Limb (tissue), 2 donors: ENCODE data around the gene LMO1.

ENCODE experiments used
- DNase-seq, 2 donors: peaks; one replicate each; pipeline ENCODE4 v3.0.0-alpha.2; 2016; ENCODE audit errors: extremely low spot score in 2 of 2

Gene LMO1

GRCh38 chr11:8265681-8266241, 2.1 kb upstream of the LMO1 start:
- peak in 1 of 2 donors; percentile 26 for DNase-seq

DNA sequence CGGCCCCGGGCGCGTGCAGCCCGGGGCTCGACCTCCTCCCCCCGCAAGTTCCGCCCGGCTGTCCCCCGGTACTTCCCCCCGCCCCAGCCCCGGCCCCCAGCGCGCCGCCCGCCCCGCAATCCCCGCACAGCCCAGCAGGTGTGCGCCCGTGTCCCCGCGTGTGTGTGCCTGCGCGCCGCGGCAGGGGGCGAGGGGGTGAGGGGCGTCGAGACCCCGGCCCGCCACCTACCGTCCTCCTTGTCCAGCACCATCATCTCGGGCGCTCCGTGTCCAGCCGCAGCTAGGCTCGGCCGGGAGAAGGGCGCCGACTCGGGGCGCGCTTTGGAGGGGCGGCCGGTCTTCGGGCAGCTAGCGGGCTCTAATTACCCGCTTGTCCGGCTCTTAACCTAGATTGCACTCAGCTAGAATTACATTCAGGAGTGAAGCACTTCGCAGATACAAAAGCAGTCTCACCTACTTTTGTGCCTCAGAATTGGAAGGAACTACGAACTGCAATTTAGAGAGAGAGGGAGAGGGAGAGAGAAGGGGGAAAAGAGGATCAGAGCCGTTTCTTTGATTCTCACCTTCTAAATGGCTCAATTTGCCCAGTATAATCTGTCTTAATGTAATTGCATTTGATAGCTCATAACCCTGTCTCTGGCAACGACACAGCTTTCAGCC, 439 bp downstream of the LMO1 start:
- peak in 1 of 2 donors; percentile 60 for DNase-seq

DNA sequence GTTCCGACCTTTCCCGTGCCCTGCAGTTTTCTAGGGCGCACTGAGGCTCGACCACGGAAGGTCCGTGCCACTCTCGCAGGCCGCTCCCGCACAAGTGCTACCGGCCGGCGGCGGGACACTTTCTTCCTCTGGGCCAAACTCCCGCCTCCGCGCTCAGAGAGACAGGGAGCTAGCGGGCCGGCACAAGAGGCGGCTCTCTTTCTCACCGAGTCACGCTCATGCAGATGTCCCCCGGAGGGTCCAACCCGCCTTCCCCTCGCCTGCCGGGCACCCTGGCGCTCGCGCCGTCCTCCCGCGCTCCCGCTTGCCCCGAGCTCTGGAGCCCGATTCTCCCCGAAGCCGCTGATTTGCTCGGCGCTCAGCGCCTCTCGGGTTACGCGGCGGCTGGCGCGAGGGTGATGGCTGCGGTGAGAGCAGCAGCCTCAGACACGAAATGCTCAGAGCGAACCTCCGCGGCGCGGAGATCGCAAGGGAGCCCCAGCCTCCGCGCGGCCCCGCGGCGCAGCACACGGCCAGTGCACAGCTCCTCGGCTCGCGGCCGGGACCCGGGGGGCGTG, 1.0 kb downstream of the LMO1 start:
- peak in 1 of 2 donors; percentile 77 for DNase-seq

DNA sequence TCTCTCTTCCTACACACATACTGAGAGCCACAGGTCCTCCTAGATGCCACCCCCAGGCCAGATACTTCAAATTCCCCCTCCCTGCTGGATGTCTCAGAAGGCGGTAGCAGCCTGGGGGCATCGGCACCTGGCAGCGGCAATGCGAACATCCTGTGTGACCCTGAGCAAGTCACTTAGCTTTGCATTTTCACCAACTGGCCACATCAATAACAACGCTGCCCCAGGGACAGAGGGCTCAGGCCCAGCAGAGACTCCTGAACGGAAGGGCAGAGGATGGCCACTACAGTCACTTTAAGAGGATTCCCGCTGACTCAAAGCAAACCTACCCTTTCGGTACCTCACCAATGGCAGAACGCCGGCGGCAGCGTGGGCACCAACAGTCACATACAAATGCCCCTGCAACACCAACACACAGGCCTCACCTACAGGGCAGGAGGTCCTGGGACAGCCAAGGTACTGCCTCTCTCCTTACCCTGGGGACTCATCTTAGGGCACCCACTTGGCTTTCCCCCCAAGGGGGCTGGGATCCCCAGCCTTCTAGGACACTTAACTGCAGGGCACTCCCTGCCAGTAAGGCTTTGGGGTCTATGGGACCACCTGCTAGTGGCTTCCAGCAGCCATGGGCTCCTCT, 1.6 kb downstream of the LMO1 start:
- DNase-seq, result peak in 1 of 2 donors; percentile 27

GRCh38 chr11:8261291-8261690, 2.4 kb downstream of the LMO1 start:
- DNase-seq, result no peak

- no peak for DNase-seq
These were observed 3.3 kb downstream of the LMO1 start for GRCh38 chr11:8260202-8260966.

DNA sequence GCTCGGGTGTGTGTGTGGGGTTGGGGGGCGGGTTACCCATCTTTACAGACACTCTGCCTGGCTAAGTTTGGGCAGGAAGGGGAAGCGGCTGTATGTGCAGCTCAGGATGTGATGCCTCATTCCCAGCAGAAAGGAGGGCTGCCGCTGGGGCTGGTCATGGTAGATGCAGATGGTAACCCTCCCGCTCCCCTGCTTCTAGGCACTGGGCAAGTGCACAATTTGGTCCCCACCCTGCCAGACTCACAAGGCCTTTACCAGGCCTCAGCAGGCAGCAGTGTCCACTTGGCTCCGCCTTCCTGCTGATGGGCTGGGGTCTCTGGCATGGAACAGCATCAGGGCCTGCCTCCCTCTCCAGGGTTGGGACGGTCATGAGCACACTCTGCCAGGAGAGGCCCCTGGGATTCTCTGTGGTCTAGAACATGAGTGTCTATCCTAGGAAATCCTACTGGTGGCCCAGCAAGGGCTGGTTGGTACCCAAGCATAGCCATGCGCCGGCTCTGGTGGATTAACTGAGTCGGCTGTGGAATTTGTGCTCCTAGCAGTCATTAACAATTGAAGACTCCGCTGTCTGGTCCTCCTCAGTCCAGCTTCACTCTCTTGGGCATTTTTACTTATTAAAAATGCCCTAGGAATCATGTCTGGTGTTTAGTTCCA, 4.2 kb downstream of the LMO1 start:
- no peak for DNase-seq

DNA sequence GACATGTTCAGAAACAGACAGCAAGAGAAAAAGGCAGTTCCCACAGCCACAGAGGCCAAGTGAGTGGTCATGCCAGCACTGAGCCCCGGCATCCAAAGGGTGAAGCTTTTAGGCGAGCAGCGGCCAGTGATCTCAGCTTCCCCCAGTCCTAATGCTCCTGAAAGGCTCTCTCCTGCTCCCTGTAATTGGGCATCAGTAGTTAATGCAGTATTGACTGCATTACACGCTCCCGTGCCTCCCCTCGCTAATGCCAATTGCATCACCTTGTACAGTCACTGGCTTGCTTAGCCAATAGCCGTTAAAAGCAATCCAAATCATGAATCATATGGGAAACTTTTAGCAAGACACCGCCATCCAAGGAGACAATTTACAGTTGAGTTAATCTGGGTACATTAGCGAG, 4.9 kb downstream of the LMO1 start:
- no peak for DNase-seq

DNA sequence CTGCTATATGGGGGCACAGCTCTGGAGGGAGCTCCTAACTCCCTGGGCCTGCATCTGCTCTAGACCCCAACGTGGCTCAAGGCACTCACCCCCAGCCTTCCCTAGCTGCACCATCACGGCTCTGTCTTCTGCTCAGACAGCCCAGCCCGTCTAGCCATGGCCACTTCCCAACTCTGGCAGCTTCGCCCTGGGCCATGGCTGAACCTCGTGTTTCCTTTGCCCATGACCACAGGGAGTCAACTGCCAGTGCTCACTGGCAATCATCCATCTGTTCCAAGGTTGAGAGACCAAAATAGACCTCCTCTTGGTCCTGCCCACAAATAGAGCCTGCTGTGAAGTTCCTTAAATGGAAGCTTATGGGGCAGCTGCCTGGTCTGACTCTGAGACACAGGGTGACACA, 5.4 kb downstream of the LMO1 start:
- peak in 1 of 2 donors; percentile 3 for DNase-seq

DNA sequence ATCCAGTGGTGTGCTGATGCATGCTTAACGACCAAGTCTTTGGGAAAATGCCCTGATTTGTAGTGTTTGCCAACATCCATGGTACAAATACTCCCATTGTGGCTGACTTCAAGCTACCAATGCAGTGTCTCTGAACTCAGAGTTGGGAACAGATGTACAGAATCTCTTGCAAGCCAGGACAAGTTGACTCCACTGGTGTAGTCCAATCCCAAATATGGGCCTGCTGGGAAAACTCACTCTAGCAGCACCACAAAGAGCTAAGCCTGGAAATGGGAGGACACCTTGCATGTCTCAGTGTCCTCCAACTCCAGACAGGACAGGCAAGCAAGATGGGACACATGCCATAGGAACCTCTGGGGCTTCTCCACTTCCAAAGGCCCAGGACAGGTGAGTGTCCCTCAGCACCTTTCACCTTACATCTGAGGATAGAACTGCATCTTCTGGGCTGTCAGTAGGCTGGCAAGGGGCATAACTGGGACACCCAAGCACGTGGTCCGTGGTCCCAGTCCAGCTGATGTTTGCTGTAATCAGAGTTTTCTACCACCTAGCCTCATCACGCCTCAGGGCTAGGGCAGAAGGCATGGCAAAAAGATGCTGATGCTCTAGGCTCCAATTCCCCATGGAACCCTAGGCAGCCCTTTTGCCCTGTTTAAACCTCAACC, 6.5 kb downstream of the LMO1 start:
- no peak for DNase-seq

GRCh38 chr11:8256271-8257002, 7.2 kb downstream of the LMO1 start:
- DNase-seq, result no peak

GRCh38 chr11:8253566-8253965, 10.1 kb downstream of the LMO1 start:
- DNase-seq, result peak in 1 of 2 donors; percentile 4

GRCh38 chr11:8252946-8253345, 10.7 kb downstream of the LMO1 start:
- peak in 1 of 2 donors; percentile 12 for DNase-seq

DNA sequence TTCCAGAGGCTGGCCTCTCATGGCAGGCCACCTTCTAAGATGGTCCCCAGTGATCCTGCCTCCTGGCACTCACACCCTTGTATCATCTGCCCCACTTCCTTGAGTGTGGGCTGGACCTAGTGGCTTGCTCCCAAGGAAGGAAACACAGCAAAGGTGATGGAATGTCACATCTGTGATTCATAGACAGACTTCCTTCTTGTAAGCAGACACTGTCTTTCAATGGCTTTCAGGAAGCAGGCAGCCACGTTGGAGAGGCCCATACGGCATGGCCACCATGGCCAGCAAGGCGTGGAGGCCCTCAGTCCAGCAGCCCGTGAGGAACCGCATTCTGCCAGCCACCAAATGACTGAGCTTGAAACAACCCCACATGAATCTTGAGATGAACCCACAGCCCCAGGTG, 11.3 kb downstream of the LMO1 start:
- no peak for DNase-seq

DNA sequence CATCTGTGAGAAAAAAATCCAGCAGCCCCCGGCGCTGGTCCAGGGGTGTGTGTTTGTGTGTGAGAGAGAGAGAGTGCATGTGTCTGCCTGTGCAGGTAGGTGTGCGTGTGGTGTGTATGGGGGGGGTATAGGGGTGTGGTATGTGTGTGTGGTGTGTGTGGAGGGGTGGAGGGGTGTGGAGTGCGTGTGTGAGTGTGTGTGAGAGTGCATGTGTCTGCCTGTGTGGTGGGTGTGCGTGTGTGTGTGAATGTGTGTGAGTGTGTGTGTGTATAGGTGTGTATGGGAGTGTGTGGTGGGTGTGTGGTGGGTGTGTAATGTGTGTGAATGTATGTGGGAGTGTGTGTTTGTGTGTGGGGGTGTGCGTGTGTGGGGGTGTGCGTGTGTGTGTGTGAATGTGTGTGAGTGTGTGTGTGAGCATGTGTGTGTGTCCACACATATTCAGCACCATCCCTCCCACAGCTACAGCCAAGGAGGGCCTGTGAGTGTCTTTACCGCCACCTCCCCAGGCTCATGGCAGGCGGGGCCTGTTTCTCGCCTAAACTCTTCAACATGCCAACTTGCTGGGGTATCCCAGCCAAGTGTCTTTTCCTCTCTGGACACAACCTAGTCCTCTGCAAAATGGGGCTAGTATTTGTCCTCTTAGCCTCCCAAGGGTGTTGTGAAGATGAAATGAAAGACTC, 11.9 kb downstream of the LMO1 start:
- peak in 1 of 2 donors; percentile 14 for DNase-seq

- peak in 1 of 2 donors; percentile 6 for DNase-seq
These were observed 12.6 kb downstream of the LMO1 start for GRCh38 chr11:8250981-8251615.

DNA sequence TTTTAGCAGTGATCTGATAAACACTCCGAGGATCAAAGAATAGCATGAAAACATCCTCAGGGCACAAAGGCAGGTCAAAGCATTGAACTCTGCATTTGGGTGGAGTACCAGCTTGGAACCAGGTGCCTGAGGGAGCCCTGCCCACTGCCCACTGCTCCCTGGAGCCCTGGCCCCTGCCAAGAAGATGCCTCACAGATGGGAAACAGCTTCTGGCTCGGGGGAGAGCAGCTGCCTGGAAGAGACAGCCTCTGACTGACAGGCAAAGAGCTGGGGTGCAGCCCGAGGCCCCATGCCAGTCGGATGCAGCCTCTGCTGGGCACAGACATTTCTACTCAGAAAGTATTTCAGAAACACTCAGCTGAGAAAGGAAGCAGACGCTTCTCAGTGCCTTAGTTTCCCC, 13.2 kb downstream of the LMO1 start:
- DNase-seq, result peak in 1 of 2 donors; percentile 24

- peak in 1 of 2 donors; percentile 6 for DNase-seq
These were observed 14.2 kb downstream of the LMO1 start for GRCh38 chr11:8249482-8249881.

DNA sequence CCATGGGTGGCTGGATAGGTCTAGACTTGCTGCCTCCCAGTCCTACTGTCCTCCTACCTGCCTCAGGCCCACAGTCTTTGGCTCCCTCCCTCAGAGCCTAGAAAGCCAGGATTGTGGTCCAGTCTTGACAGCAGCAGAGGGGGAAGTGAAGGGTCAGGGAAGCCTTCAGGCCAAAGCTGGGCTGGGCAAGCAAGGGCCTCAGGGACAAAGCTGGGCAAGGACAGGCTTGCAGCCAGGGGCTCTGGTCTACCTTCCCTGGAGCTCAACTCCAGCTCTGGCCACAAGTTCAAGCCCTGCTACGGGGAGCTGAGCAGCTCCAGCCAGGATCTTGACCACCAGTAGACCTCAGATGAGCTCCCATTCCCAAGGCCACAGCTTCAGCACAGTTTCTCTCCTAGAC, 14.9 kb downstream of the LMO1 start:
- DNase-seq, result peak in 1 of 2 donors; percentile 3
